Mucosa of descending colon (tissue), 3 donors: ENCODE results near the gene AGAP3. TPM values are rescaled to one million over a fixed set of nuclear protein-coding genes. Genes with fewer than 3 reads are reported as not detected.

Experiments
- ATAC-seq: fragments of 200-7000 bp; cut with Tn5 transposase; one replicate; pipeline ENCODE4 v1.9.1; 2020; ENCODE audit warnings: mild to moderate bottlenecking, moderate library complexity
- DNase-seq, 3 donors: peaks; one replicate each; pipeline ENCODE4 v3.0.0-alpha.2; 2020
- H3K36me3 ChIP-seq: fragments of 200-600 bp; one replicate; pipeline ENCODE4 v1.8.0; 2021; ENCODE audit warnings: low read depth, mild to moderate bottlenecking
- H3K4me1 ChIP-seq: fragments of 200-600 bp; one replicate; pipeline ENCODE4 v1.8.0; 2021; ENCODE audit warnings: low read depth, mild to moderate bottlenecking
- H3K4me3 ChIP-seq: fragments of 200-600 bp; one replicate; pipeline ENCODE4 v1.8.0; 2021; ENCODE audit warnings: mild to moderate bottlenecking
- H3K9me3 ChIP-seq: fragments of 200-600 bp; one replicate; pipeline ENCODE4 v1.8.0; 2021; ENCODE audit warnings: mild to moderate bottlenecking
- CTCF ChIP-seq: fragments of 200-600 bp; IDR thresholded peaks from one replicate; pipeline ENCODE4 v1.8.0; 2022; ENCODE audit warnings: antibody characterized with exemption, mild to moderate bottlenecking
- intact Hi-C, 2 donors: fragments of 100-400 bp; cut with DNase I in 1 of 2; cut with micrococcal nuclease in 1 of 2; formaldehyde crosslinking; loops; one replicate each; pipeline versions ENCODE4 v1.11.0 to v1.11.1; 2022; cut with DNase I, micrococcal nuclease
- total RNA-seq, 3 donors: library from RNA; stranded (reverse); fragmentation: NEBNext Ultra II Directional in 2 of 3; extraction: Animal tissue kit (Norgen Biotek cat#: 25700) in 2 of 3; gene quantifications; one replicate each; pipeline versions ENCODE4 v1.2.1 to v1.2.4, GENCODE V29; 2021 to 2023
- donor health status: DM: no; HTN: no; CAD: no; lungs with moderate emphysema.
- donor health status: DM: no; HTN: no; CAD: no.
- donor health status: DM: no; HTN: yes; CAD: no.

Gene AGAP3
- total RNA-seq, 3 donors from 2014 or later = 39.7 to 116 (median 50.6) TPM

- no peak for TF ChIP-seq CTCF
- no peak for DNase-seq
Measured at GRCh38 chr7:151193203-151193978, 107.1 kb downstream of the AGAP3 start.

More at GRCh38 chr7:151193203-151193978, 107.1 kb downstream of the AGAP3 start:
- Histone ChIP-seq H3K4me1 (no peaks in the 10 kb centered on the region), H3K9me3 (no peaks in the 10 kb centered on the region), H3K4me3 (no peak overlapping the region), H3K36me3 (no peaks in the 10 kb centered on the region)
- intact Hi-C loops = no loop called here
- ATAC-seq = no peak

Other genes starting within 250 kb of the AGAP3 start
- 100 to 1,000 TPM; 249 to 756 (median 606) TPM for gene AOC1, start 234.0 kb upstream of the AGAP3 start, total RNA-seq
- 10 to 100 TPM in 1 of 3 donors, 1 to 10 TPM in 2; 2.9 to 87.1 (median 5.3) TPM for gene KCNH2, start 108.2 kb upstream of the AGAP3 start, total RNA-seq
- gene NOS3, start 95.5 kb upstream of the AGAP3 start, total RNA-seq = 1 to 10 TPM; 2.5 to 6.3 (median 6.0) TPM
- under 1 TPM; 0.09 to 0.90 (median 0.89) TPM for gene ATG9B, start 62.0 kb upstream of the AGAP3 start, total RNA-seq
- gene ABCB8, start 58.0 kb upstream of the AGAP3 start, total RNA-seq = 10 to 100 TPM; 40.1 to 44.9 (median 41.8) TPM
- 1 to 10 TPM; 1.2 to 6.5 (median 3.4) TPM for gene ASIC3, start 37.9 kb upstream of the AGAP3 start, total RNA-seq
- 10 to 100 TPM in 2 of 3 donors, 1 to 10 TPM in 1; 8.3 to 12.4 (median 11.7) TPM for gene CDK5, start 28.6 kb upstream of the AGAP3 start, total RNA-seq
- 100 to 1,000 TPM in 1 of 3 donors, 10 to 100 TPM in 2; 82.2 to 168 (median 89.5) TPM for gene SLC4A2, start 26.9 kb upstream of the AGAP3 start, total RNA-seq
- gene FASTK, start 5.7 kb upstream of the AGAP3 start, total RNA-seq = 100 to 1,000 TPM in 1 of 3 donors, 10 to 100 TPM in 2; 78.6 to 122 (median 98.5) TPM
- 10 to 100 TPM; 54.2 to 63.7 (median 60.8) TPM for gene TMUB1, start 3.0 kb upstream of the AGAP3 start, total RNA-seq
- gene GBX1, start 81.2 kb downstream of the AGAP3 start, total RNA-seq = not detected
- not detected for gene ASB10, start 100.8 kb downstream of the AGAP3 start, total RNA-seq
- gene H2BK1, start 124.0 kb downstream of the AGAP3 start, total RNA-seq = not detected
- gene ABCF2, start 140.7 kb downstream of the AGAP3 start, total RNA-seq = 10 to 100 TPM; 27.0 to 36.4 (median 28.4) TPM
- 10 to 100 TPM; 38.3 to 52.2 (median 41.5) TPM for gene CHPF2, start 146.0 kb downstream of the AGAP3 start, total RNA-seq
- gene SMARCD3, start 162.2 kb downstream of the AGAP3 start, total RNA-seq = 10 to 100 TPM in 2 of 3 donors, 1 to 10 TPM in 1; 5.1 to 44.3 (median 10.0) TPM